ENCODE data around the gene RABL2B.

Gene RABL2B

GRCh38 chr22:50732681-50733080 is 50.8 kb downstream of the RABL2B start:
- TF ChIP-seq POLR2AphosphoS5 (IDR thresholded peaks at IDR 0.05; ENCODE audit: low read depth, low read length) (no peak), TAF1 (IDR thresholded peaks at IDR 0.05; ENCODE audit: low read depth, low read length) (no peak), POLR2A (IDR thresholded peaks at IDR 0.05; ENCODE audit: low read depth, low read length) (no peak), POU2F2 (IDR thresholded peaks at IDR 0.05; ENCODE audit: low read depth, low read length) (no peak)
- FAIRE-seq (no peak), DNase-seq (ENCODE audit: insufficient read length, low spot score) (no peak)

DNA sequence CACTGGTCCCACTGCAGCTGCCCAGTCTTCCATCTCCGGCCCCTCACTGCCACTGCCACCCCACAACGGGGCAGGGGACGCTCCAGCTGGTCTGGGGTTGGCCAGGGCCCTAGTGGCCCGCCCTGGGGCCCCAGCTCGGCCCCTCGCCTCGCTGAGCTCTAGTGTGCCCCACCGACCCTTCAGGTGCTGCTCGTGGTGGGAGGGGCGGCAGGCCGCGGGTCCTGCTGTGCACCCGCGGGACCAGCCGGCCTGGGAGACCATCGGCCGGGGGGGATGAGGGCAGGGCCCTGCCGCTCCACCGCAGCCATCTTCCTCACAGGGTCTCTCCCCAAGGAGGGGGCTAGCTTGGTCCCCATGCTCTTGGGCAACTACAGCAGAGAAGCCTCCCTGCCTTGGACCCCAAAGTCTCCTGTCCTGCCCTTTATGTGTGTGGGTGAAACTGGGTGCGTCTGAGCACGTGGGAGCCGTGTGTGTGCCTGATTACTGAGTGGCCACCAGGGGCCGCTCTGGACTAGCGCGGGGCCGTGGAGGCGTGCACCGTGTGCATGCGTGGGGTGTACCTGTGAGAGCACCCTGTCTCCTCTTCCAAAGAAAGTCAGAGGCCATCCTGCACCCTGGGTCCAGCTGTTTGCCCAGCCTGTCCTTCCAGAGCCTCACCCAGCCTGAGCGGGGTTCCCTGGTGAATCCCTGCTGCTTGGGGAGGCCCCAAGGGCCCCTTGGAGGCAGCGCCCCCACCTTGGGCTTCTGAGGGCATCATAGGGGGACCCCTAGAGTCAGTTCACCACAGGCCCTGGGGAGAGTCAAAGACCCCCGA is 51.4 kb downstream of the RABL2B start:
- FAIRE-seq (peak; percentile 82), DNase-seq (ENCODE audit: insufficient read length, low spot score) (peak; percentile 85)
- TF ChIP-seq POLR2A (IDR thresholded peaks at IDR 0.05; ENCODE audit: low read depth, low read length) (no peak), TAF1 (IDR thresholded peaks at IDR 0.05; ENCODE audit: low read depth, low read length) (no peak), POU2F2 (IDR thresholded peaks at IDR 0.05; ENCODE audit: low read depth, low read length) (no peak), PAX5 (IDR thresholded peaks at IDR 0.05; ENCODE audit: insufficient read depth, low read length, severe bottlenecking) (no peak), SPI1 (IDR thresholded peaks at IDR 0.05; ENCODE audit: low read depth, low read length) (no peak), POLR2AphosphoS5 (IDR thresholded peaks at IDR 0.05; ENCODE audit: low read depth, low read length) (no peak)

DNA sequence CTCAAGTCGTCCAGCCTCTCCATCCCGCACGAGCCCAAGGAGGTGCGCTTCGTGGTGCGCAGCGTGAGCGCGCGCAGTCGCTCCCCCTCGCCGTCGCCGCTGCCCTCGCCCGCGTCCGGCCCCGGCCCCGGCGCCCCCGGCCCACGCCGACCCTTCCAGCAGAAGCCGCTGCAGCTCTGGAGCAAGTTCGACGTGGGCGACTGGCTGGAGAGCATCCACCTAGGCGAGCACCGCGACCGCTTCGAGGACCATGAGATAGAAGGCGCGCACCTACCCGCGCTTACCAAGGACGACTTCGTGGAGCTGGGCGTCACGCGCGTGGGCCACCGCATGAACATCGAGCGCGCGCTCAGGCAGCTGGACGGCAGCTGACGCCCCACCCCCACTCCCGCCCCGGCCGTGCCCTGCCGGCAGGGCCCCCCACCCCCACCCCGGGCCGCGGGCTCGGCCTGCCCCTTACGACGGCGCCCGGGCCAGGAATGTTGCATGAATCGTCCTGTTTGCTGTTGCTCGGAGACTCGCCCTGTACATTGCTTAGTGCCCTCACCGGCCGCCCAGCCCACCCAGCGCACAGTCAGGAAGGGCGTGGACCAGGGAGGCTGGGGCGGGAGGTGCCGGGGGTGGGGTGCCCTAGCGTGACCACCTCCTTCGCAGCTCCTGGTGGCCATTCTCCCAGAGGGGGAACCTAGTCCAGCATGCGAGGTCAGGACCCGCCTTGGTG is 52.3 kb downstream of the RABL2B start:
- TF ChIP-seq POU2F2 (IDR thresholded peaks at IDR 0.05; ENCODE audit: low read depth, low read length) (no peak), TAF1 (IDR thresholded peaks at IDR 0.05; ENCODE audit: low read depth, low read length) (no peak), SPI1 (IDR thresholded peaks at IDR 0.05; ENCODE audit: low read depth, low read length) (no peak), PAX5 (IDR thresholded peaks at IDR 0.05; ENCODE audit: insufficient read depth, low read length, severe bottlenecking) (no peak), POLR2AphosphoS5 (IDR thresholded peaks at IDR 0.05; ENCODE audit: low read depth, low read length) (no peak), POLR2A (IDR thresholded peaks at IDR 0.05; ENCODE audit: low read depth, low read length) (no peak)
- DNase-seq (ENCODE audit: insufficient read length, low spot score), result no peak
- FAIRE-seq, result no peak

GRCh38 chr22:50730013-50730891 is 53.2 kb downstream of the RABL2B start:
- FAIRE-seq, result no peak
- TF ChIP-seq SPI1 (IDR thresholded peaks at IDR 0.05; ENCODE audit: low read depth, low read length) (no peak), POLR2AphosphoS5 (IDR thresholded peaks at IDR 0.05; ENCODE audit: low read depth, low read length) (no peak), POLR2A (IDR thresholded peaks at IDR 0.05; ENCODE audit: low read depth, low read length) (no peak), PAX5 (IDR thresholded peaks at IDR 0.05; ENCODE audit: insufficient read depth, low read length, severe bottlenecking) (no peak), TAF1 (IDR thresholded peaks at IDR 0.05; ENCODE audit: low read depth, low read length) (no peak), POU2F2 (IDR thresholded peaks at IDR 0.05; ENCODE audit: low read depth, low read length) (no peak)

DNA sequence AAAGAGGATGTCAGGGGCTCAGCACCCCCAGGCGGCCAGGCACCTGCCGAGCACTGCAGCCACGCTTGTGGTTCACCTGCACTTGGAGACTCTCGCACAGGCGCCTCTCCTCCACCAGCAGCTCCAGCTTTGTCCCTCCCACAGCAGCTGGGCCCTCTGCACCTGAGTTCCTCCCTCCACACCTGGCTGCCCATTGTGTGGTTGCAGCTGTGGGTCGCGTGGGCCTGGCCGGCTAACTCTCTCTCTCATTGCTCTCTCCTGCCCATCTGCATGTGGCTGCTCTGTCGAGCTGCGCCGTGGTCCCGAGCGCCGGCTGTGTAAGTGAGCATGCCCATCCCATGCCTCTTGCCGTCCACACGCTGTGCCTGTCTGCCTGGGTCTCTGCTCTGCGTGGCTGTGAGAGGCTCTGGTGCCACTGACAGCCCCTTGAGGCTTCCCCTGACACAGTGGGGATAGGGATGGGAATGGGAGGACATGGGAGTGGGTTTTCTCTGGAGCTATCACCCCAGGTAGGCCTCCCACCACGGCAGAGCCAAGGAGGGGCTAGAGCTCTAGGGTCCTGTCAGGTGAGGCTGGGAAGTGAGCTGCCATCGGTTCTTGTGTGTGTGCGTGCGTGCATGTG is 53.9 kb downstream of the RABL2B start:
- TF ChIP-seq TAF1 (IDR thresholded peaks at IDR 0.05; ENCODE audit: low read depth, low read length) (no peak), PAX5 (IDR thresholded peaks at IDR 0.05; ENCODE audit: insufficient read depth, low read length, severe bottlenecking) (no peak), POLR2A (IDR thresholded peaks at IDR 0.05; ENCODE audit: low read depth, low read length) (no peak), POLR2AphosphoS5 (IDR thresholded peaks at IDR 0.05; ENCODE audit: low read depth, low read length) (no peak), POU2F2 (IDR thresholded peaks at IDR 0.05; ENCODE audit: low read depth, low read length) (no peak), SPI1 (IDR thresholded peaks at IDR 0.05; ENCODE audit: low read depth, low read length) (no peak)
- DNase-seq (ENCODE audit: insufficient read length, low spot score) (peak; percentile 50), FAIRE-seq (no peak)

More at GRCh38 chr22:50730013-50730891, 53.2 kb downstream of the RABL2B start:
- no peak for DNase-seq (ENCODE audit: insufficient read length, low spot score)

GRCh38 chr22:50728523-50728931 is 54.9 kb downstream of the RABL2B start:
- FAIRE-seq (no peak), DNase-seq (ENCODE audit: insufficient read length, low spot score) (no peak)
- TF ChIP-seq POLR2A (IDR thresholded peaks at IDR 0.05; ENCODE audit: low read depth, low read length) (no peak), POLR2AphosphoS5 (IDR thresholded peaks at IDR 0.05; ENCODE audit: low read depth, low read length) (no peak), TAF1 (IDR thresholded peaks at IDR 0.05; ENCODE audit: low read depth, low read length) (no peak), PAX5 (IDR thresholded peaks at IDR 0.05; ENCODE audit: insufficient read depth, low read length, severe bottlenecking) (no peak), SPI1 (IDR thresholded peaks at IDR 0.05; ENCODE audit: low read depth, low read length) (no peak), POU2F2 (IDR thresholded peaks at IDR 0.05; ENCODE audit: low read depth, low read length) (no peak)

DNA sequence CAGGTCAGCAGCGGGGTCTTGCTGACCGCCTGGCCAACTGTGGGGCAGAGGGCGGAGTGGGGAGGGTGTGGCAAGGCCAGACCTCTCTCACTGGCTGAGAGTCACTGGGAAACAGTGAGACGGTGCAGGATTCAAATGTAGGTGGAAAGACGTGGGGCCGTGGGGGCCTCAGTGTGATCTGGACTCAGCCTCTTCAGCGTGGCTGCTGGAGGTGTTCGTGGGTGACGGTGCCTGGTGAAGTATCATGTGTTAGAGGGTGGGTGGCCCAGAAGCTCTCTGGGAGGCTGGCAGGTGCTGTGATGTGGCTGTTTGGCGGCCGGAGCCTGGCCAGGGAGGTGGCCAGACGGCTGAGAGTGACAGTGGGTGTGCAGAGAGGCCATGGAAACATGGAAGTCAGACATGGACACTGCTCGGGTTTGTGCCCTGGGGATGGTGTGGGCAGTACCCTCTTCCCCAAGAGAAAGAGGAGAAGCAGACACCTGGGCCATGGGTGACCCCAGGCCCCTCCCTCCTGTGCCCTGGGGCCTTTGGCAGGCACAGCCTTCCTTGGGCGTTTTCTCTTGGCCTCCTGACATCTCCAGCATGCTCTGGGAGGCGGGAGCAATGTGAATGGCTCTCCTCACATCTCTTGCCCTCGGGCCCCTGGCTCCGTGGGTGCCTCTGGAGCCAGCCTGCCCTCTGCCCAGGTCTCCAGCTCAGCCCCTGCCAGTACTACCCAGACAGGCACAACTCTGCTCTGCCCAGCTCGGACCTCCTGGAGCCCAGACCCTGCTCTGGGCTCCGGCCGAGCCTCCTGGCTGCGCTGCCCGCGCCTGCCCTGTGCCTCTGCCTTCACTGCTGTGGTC is 55.5 kb downstream of the RABL2B start:
- TF ChIP-seq POU2F2 (IDR thresholded peaks at IDR 0.05; ENCODE audit: low read depth, low read length) (no peak), POLR2A (IDR thresholded peaks at IDR 0.05; ENCODE audit: low read depth, low read length) (no peak), SPI1 (IDR thresholded peaks at IDR 0.05; ENCODE audit: low read depth, low read length) (no peak), PAX5 (IDR thresholded peaks at IDR 0.05; ENCODE audit: insufficient read depth, low read length, severe bottlenecking) (no peak), TAF1 (IDR thresholded peaks at IDR 0.05; ENCODE audit: low read depth, low read length) (no peak), POLR2AphosphoS5 (IDR thresholded peaks at IDR 0.05; ENCODE audit: low read depth, low read length) (no peak)
- FAIRE-seq, result no peak
- no peak for DNase-seq (ENCODE audit: insufficient read length, low spot score)
